Measurements from ENCODE around the gene GPC4. TPM values are rescaled to one million over a fixed set of nuclear protein-coding genes. Genes with fewer than 3 reads are reported as not detected.

GPC4 gene
- total RNA-seq, 5 donors from 2014 or later (not counting 1 experiment from before 2014, with no cell fraction given): 0.13 to 0.44 (median 0.32) TPM; not detected in 2

- no peaks in the 10 kb centered on the region for H3K4me1 Mint-ChIP-seq
- no peak overlapping the region for H3K27ac ChIP-seq (ENCODE audit: low read length)
- H3K27me3 Mint-ChIP-seq: peaks cover 0 to 14% of the 10 kb centered on the region in 2 donors
- H3K4me3 ChIP-seq (ENCODE audit: control insufficient read depth in 1 of 2, extremely low read depth in 1 of 2, low read length in 1 of 2): no peak overlapping the region
- H3K4me1 ChIP-seq (ENCODE audit: control insufficient read depth in 1 of 2, extremely low read depth in 1 of 2, insufficient read depth in 2 of 2, low read length in 2 of 2): no peaks in the 10 kb centered on the region
- WGBS (ENCODE audit: insufficient coverage): no CpG with 5 or more reads among the region's 4 CpGs
- no peaks in the 10 kb centered on the region for H3K27me3 ChIP-seq (replicated peaks in 1 of 2; ENCODE audit: control insufficient read depth in 2 of 2, extremely low read depth in 1 of 2, insufficient read depth in 2 of 2, low read length in 1 of 2)
- no peak overlapping the region for H3K4me3 Mint-ChIP-seq
- no peak overlapping the region for H3K27ac Mint-ChIP-seq
- ATAC-seq (replicated peaks in 1 of 4) (no peak), DNase-seq (no peak)
- H3K9me3 ChIP-seq: no peaks in the 10 kb centered on the region
- H3K9me3 Mint-ChIP-seq: no peaks in the 10 kb centered on the region
- H3K36me3 ChIP-seq (ENCODE audit: control insufficient read depth in 2 of 2, extremely low read depth in 1 of 2, insufficient read depth in 1 of 2, low read length in 1 of 2): no peaks in the 10 kb centered on the region
- CTCF ChIA-PET: no interaction called here
- POLR2A ChIA-PET: no interaction called here
- H3K36me3 Mint-ChIP-seq: no peaks in the 10 kb centered on the region
Measured at GRCh38 chrX:133434197-133434820, 19.0 kb upstream of the GPC4 start.

- CTCF ChIA-PET: no interaction called here
- 100% methylated on average over 1 of the region's 2 CpGs for WGBS (ENCODE audit: insufficient coverage)
- Mint-ChIP-seq H3K36me3 (no peaks in the 10 kb centered on the region), H3K4me1 (peaks cover 0 to 2% (median 0%) of the 10 kb centered on the region in 3 donors), H3K27ac (peak overlapping the region in 1 of 2 donors; percentile 37), H3K4me3 (no peak overlapping the region), H3K27me3 (peaks cover 37 to 51% of the 10 kb centered on the region in 2 donors), H3K9me3 (no peaks in the 10 kb centered on the region)
- Histone ChIP-seq H3K36me3 (ENCODE audit: control insufficient read depth in 2 of 2, extremely low read depth in 1 of 2, insufficient read depth in 1 of 2, low read length in 1 of 2) (no peaks in the 10 kb centered on the region), H3K9me3 (no peaks in the 10 kb centered on the region), H3K27me3 (replicated peaks in 1 of 2; ENCODE audit: control insufficient read depth in 2 of 2, extremely low read depth in 1 of 2, insufficient read depth in 2 of 2, low read length in 1 of 2) (peaks cover 11 to 12% of the 10 kb centered on the region in 2 experiments), H3K27ac (ENCODE audit: low read length) (no peak overlapping the region), H3K4me3 (ENCODE audit: control insufficient read depth in 1 of 2, extremely low read depth in 1 of 2, low read length in 1 of 2) (no peak overlapping the region), H3K4me1 (ENCODE audit: control insufficient read depth in 1 of 2, extremely low read depth in 1 of 2, insufficient read depth in 2 of 2, low read length in 2 of 2) (no peaks in the 10 kb centered on the region)
- POLR2A ChIA-PET: no interaction called here
- DNase-seq (no peak), ATAC-seq (replicated peaks in 1 of 4) (no peak)
Measured at GRCh38 chrX:133419911-133420310, 4.6 kb upstream of the GPC4 start.

GRCh38 chrX:133418588-133418987, 3.3 kb upstream of the GPC4 start:
- WGBS (ENCODE audit: insufficient coverage): no CpG with 5 or more reads among the region's 2 CpGs
- POLR2A ChIA-PET: no interaction called here
- no peaks in the 10 kb centered on the region for H3K4me1 ChIP-seq (ENCODE audit: control insufficient read depth in 1 of 2, extremely low read depth in 1 of 2, insufficient read depth in 2 of 2, low read length in 2 of 2)
- CTCF ChIA-PET: no interaction called here
- Mint-ChIP-seq H3K27me3 (peaks cover 43 to 51% of the 10 kb centered on the region in 2 donors), H3K4me3 (no peak overlapping the region), H3K4me1 (peaks cover 2 to 9% (median 4%) of the 10 kb centered on the region in 3 donors), H3K36me3 (no peaks in the 10 kb centered on the region), H3K27ac (no peak overlapping the region), H3K9me3 (no peaks in the 10 kb centered on the region)
- H3K4me3 ChIP-seq (ENCODE audit: control insufficient read depth in 1 of 2, extremely low read depth in 1 of 2, low read length in 1 of 2): no peak overlapping the region
- H3K27ac ChIP-seq (ENCODE audit: low read length): no peak overlapping the region
- no peak for DNase-seq
- H3K27me3 ChIP-seq (replicated peaks in 1 of 2; ENCODE audit: control insufficient read depth in 2 of 2, extremely low read depth in 1 of 2, insufficient read depth in 2 of 2, low read length in 1 of 2): peaks cover 11 to 22% of the 10 kb centered on the region in 2 experiments
- no peaks in the 10 kb centered on the region for H3K9me3 ChIP-seq
- no peak for ATAC-seq (replicated peaks in 1 of 4)
- no peaks in the 10 kb centered on the region for H3K36me3 ChIP-seq (ENCODE audit: control insufficient read depth in 2 of 2, extremely low read depth in 1 of 2, insufficient read depth in 1 of 2, low read length in 1 of 2)

- ChIA-PET CTCF (no interaction called here), POLR2A (no interaction called here)
- Histone ChIP-seq H3K9me3 (no peaks in the 10 kb centered on the region), H3K4me1 (ENCODE audit: control insufficient read depth in 1 of 2, extremely low read depth in 1 of 2, insufficient read depth in 2 of 2, low read length in 2 of 2) (no peaks in the 10 kb centered on the region), H3K36me3 (ENCODE audit: control insufficient read depth in 2 of 2, extremely low read depth in 1 of 2, insufficient read depth in 1 of 2, low read length in 1 of 2) (no peaks in the 10 kb centered on the region), H3K27me3 (replicated peaks in 1 of 2; ENCODE audit: control insufficient read depth in 2 of 2, extremely low read depth in 1 of 2, insufficient read depth in 2 of 2, low read length in 1 of 2) (peaks cover 12 to 25% of the 10 kb centered on the region in 2 experiments), H3K27ac (ENCODE audit: low read length) (no peak overlapping the region), H3K4me3 (ENCODE audit: control insufficient read depth in 1 of 2, extremely low read depth in 1 of 2, low read length in 1 of 2) (no peak overlapping the region)
- Mint-ChIP-seq H3K9me3 (no peaks in the 10 kb centered on the region), H3K36me3 (no peaks in the 10 kb centered on the region), H3K4me3 (no peak overlapping the region), H3K27ac (no peak overlapping the region), H3K4me1 (peaks cover 2 to 9% (median 4%) of the 10 kb centered on the region in 3 donors), H3K27me3 (peaks cover 51 to 56% of the 10 kb centered on the region in 2 donors)
- no peak for DNase-seq
- WGBS (ENCODE audit: insufficient coverage): 18% methylated on average over 3 of the region's 6 CpGs
- ATAC-seq (replicated peaks in 1 of 4): no peak
Measured at GRCh38 chrX:133417364-133417763, 2.1 kb upstream of the GPC4 start.

- Mint-ChIP-seq H3K4me3 (peak overlapping the region; percentile 25 to 62 (median 37)), H3K4me1 (peaks cover 2 to 9% (median 4%) of the 10 kb centered on the region in 3 donors), H3K27ac (no peak overlapping the region), H3K36me3 (no peaks in the 10 kb centered on the region), H3K27me3 (peaks cover 47 to 53% of the 10 kb centered on the region in 2 donors), H3K9me3 (no peaks in the 10 kb centered on the region)
- Histone ChIP-seq H3K4me1 (ENCODE audit: control insufficient read depth in 1 of 2, extremely low read depth in 1 of 2, insufficient read depth in 2 of 2, low read length in 2 of 2) (no peaks in the 10 kb centered on the region), H3K27ac (ENCODE audit: low read length) (no peak overlapping the region), H3K4me3 (ENCODE audit: control insufficient read depth in 1 of 2, extremely low read depth in 1 of 2, low read length in 1 of 2) (peak overlapping the region in 1 of 2 donors; percentile 52), H3K9me3 (no peaks in the 10 kb centered on the region), H3K36me3 (ENCODE audit: control insufficient read depth in 2 of 2, extremely low read depth in 1 of 2, insufficient read depth in 1 of 2, low read length in 1 of 2) (no peaks in the 10 kb centered on the region), H3K27me3 (replicated peaks in 1 of 2; ENCODE audit: control insufficient read depth in 2 of 2, extremely low read depth in 1 of 2, insufficient read depth in 2 of 2, low read length in 1 of 2) (peaks cover 19 to 25% of the 10 kb centered on the region in 2 experiments)
- ATAC-seq (replicated peaks in 1 of 4): no peak
- ChIA-PET POLR2A (no interaction called here), CTCF (no interaction called here)
- no peak for DNase-seq
- 2% methylated on average over 33 of the region's 93 CpGs for WGBS (ENCODE audit: insufficient coverage)
Measured at GRCh38 chrX:133414406-133415275, 648 bp downstream of the GPC4 start.

GRCh38 chrX:133413218-133413925, 1.9 kb downstream of the GPC4 start:
- Mint-ChIP-seq H3K27ac (no peak overlapping the region), H3K4me1 (peaks cover 2 to 9% (median 4%) of the 10 kb centered on the region in 3 donors), H3K36me3 (no peaks in the 10 kb centered on the region), H3K9me3 (no peaks in the 10 kb centered on the region), H3K27me3 (peaks cover 40 to 48% of the 10 kb centered on the region in 2 donors), H3K4me3 (peak overlapping the region in 1 of 3 donors; percentile 62)
- no peak overlapping the region for H3K27ac ChIP-seq (ENCODE audit: low read length)
- peaks cover 16 to 22% of the 10 kb centered on the region in 2 experiments for H3K27me3 ChIP-seq (replicated peaks in 1 of 2; ENCODE audit: control insufficient read depth in 2 of 2, extremely low read depth in 1 of 2, insufficient read depth in 2 of 2, low read length in 1 of 2)
- ChIA-PET POLR2A (no interaction called here), CTCF (interaction anchor here in 1 of 2 donors (0.7 kb wide), 1 partner anchor 92 kb away, joined by 3 read pairs; no protein-coding TSS in a partner anchor)
- H3K4me3 ChIP-seq (ENCODE audit: control insufficient read depth in 1 of 2, extremely low read depth in 1 of 2, low read length in 1 of 2): no peak overlapping the region
- H3K9me3 ChIP-seq: no peaks in the 10 kb centered on the region
- ATAC-seq (replicated peaks in 1 of 4) (no peak), DNase-seq (no peak)
- 26% methylated on average over 6 of the region's 38 CpGs for WGBS (ENCODE audit: insufficient coverage)
- H3K4me1 ChIP-seq (ENCODE audit: control insufficient read depth in 1 of 2, extremely low read depth in 1 of 2, insufficient read depth in 2 of 2, low read length in 2 of 2): no peaks in the 10 kb centered on the region
- H3K36me3 ChIP-seq (ENCODE audit: control insufficient read depth in 2 of 2, extremely low read depth in 1 of 2, insufficient read depth in 1 of 2, low read length in 1 of 2): no peaks in the 10 kb centered on the region

Measured in T-cell (primary cell).